ENCODE measurements around the gene CTSA.
"Not testable (repeated sequence)": the region's sequence is repeated elsewhere in the genome, so short reads cannot be mapped to it uniquely, and the experiment has no call there.

The CTSA gene

DNA sequence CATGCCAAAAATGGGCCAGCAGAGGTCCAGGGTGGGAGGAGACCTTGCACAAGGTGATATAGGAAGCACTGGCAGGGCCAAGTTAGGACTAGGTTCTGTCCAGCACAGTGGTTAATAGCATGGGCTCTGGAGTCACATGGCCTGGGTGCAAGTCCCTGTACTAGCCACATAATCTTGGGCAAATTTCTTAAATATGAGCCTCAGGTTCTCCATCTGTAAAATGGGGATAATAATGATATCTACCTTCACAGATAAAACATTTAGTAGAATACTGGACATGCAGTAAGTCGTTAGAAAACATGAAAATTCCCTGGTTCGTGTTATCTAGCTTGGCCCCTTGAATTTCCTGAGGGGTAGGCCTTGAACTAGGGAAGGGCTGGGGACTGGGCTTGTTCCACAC lies 6.2 kb downstream of the CTSA start:
- DNase-seq (ENCODE audit: low read depth): no peak

DNA sequence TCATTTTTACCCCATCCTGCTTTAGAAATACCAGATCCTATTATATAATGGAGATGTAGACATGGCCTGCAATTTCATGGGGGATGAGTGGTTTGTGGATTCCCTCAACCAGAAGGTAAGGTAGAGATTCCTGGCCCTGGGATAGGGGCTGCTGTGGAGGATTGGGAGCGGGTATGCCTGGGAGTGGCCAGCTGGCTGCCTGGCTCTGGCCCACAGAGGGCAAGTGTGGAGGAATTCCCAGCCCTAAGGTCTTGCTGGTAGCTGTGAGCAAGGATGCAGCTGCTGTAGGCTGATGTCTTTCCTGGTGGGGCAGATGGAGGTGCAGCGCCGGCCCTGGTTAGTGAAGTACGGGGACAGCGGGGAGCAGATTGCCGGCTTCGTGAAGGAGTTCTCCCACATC lies 6.6 kb downstream of the CTSA start:
- DNase-seq (ENCODE audit: low read depth): no peak

DNA sequence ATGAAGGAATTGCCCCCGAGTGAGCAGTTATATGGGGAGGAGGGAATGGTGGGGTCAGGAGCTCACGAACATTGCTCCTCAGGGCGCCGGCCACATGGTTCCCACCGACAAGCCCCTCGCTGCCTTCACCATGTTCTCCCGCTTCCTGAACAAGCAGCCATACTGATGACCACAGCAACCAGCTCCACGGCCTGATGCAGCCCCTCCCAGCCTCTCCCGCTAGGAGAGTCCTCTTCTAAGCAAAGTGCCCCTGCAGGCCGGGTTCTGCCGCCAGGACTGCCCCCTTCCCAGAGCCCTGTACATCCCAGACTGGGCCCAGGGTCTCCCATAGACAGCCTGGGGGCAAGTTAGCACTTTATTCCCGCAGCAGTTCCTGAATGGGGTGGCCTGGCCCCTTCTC lies 7.2 kb downstream of the CTSA start:
- no peak for DNase-seq (ENCODE audit: low read depth)

GRCh38 chr20:45899046-45899835 lies 8.1 kb downstream of the CTSA start:
- DNase-seq (ENCODE audit: low read depth): no peak

GRCh38 chr20:45901332-45901731 lies 10.2 kb downstream of the CTSA start:
- DNase-seq (ENCODE audit: low read depth): not testable (repeated sequence)

DNA sequence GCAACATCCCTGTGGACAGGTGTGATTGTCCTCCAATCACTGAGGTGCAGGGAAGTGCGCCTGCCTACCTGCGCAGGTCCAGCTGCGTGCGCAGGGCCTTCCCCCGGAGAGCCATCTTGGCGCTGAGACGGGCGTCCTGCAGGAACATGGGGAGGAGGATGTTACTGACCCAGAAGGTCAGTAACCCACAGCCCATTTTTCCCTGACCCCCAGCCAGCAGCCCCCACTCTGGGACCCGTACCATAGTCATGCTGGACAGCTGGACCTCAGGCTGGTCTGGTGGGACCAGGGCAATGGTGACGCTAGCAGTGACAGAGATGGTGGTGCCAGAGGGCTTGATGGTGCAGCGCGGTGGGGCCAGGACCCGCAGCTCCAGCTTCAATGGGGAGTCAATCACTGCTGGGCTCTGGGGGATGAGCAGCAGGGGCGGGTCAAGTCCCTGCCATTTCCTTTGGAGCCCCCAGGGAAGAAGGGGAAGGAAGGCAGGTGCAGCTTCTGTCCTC lies 11.1 kb downstream of the CTSA start:
- no peak for DNase-seq (ENCODE audit: low read depth)

- no peak for DNase-seq (ENCODE audit: low read depth)
Measured at GRCh38 chr20:45904583-45905504, 13.7 kb downstream of the CTSA start.

DNA sequence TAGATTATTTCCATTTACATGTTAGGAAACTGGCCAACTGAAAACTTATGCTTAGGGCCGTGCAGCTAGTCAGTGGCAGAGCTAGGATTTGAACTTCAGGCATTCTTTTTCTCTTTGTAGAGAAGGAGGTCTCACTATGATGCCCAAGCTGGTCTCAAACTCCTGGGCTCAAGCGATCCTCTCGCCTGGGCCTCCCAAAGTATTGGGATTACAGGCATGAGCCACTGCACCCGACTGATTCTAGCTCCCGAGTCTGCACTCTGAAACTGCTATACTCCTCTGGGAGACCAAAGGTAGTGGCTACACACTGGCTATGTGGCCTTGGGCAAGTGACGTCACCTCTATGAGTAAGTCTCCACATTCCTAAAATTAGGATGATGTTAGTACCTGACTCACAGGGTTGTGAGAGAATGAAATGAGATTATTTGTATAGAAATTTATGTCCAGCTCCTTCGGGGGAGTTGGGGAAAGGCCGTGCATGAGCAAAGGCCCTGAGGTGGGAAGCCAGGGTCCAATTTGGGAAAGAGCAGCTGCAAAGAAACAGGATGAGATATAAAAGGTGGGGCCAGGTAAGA lies 14.5 kb downstream of the CTSA start:
- DNase-seq (ENCODE audit: low read depth): no peak

DNA sequence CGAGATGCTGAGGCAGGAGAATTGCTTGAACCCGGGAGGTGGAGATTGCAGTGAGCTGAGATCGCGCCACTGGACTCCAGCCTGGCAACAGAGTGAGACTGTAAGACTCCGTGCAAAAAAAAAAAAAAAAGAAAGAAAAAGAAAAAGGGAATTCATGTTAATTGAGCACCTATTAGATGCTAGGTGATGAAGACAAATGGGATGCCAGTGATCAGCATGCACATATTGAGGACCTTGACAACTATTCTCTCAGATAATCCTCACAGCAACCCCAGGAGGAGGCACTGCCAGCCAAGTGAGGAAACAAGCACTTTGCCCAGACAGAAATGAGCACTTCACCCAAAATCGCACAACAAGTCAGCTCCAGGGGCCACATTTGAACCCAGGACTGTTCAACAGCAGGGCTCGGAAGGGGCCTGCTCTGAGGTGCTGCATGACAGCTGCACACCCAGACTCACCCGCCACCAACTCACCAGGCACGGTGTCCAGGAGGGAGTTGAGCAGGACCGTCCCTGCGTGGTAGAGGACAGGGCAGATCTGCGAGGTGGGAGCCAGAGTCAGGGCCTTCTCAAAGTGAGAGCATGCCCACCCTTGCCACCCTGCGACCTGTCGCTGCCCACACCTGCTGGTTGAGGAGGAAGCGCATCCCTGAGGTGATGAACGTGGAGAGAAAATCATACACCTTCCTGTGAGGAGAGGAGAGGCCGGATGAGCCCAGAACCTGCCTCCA lies 16.2 kb downstream of the CTSA start:
- no peak for DNase-seq (ENCODE audit: low read depth)

- DNase-seq (ENCODE audit: low read depth): no peak
Measured at GRCh38 chr20:45908084-45908483, 16.9 kb downstream of the CTSA start.

- DNase-seq (ENCODE audit: low read depth): no peak
Measured at GRCh38 chr20:45909336-45909808, 18.2 kb downstream of the CTSA start.

- no peak for DNase-seq (ENCODE audit: low read depth)
Measured at GRCh38 chr20:45909817-45910669, 18.9 kb downstream of the CTSA start.

- peak; percentile 93 for DNase-seq (ENCODE audit: low read depth)
Measured at GRCh38 chr20:45910670-45911485, 19.7 kb downstream of the CTSA start.

GRCh38 chr20:45911486-45912343 lies 20.6 kb downstream of the CTSA start, which contains the start of gene PLTP:
TSS of gene PLTP (minus strand) at chr20:45912155. CDS start at chr20:45911452, 703 bp downstream.
- DNase-seq (ENCODE audit: low read depth): no peak

DNA sequence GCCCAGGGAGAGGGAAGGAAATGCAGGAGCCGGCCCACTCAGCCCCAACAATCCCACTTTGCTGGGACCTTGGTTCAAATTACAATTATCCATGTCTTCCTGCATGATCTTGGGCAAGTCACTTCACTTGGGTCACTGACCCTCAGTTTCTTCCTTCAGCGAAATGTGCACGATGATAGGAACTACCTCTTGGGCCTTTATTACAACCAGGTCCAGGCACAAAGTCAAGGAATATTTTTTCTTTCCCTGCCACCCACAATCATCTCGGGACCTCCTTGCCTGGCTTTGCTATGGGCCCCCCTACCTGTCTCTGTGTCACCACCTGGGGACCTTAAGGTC lies 21.2 kb downstream of the CTSA start:
- no peak for DNase-seq (ENCODE audit: low read depth)

- no peak for DNase-seq (ENCODE audit: low read depth)
Measured at GRCh38 chr20:45913116-45913515, 22.0 kb downstream of the CTSA start.

DNA sequence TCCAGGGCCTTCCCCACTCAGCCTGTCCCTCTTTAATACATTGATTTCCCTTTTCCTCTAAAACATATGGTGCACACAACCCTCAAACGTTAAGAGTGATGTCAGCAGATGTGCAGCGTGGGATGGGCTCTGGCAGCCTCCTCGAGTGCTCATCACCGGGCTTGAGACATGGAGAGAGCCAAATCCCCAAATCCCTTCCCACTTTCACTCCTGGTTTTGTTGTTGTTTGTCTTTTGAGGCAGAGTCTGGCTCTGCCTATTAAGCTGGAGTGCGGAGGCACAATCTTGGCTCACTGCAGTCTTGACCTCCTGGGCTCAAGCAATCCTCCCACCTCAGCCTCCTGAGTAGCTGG lies 26.6 kb downstream of the CTSA start:
- DNase-seq (ENCODE audit: low read depth): no peak

DNA sequence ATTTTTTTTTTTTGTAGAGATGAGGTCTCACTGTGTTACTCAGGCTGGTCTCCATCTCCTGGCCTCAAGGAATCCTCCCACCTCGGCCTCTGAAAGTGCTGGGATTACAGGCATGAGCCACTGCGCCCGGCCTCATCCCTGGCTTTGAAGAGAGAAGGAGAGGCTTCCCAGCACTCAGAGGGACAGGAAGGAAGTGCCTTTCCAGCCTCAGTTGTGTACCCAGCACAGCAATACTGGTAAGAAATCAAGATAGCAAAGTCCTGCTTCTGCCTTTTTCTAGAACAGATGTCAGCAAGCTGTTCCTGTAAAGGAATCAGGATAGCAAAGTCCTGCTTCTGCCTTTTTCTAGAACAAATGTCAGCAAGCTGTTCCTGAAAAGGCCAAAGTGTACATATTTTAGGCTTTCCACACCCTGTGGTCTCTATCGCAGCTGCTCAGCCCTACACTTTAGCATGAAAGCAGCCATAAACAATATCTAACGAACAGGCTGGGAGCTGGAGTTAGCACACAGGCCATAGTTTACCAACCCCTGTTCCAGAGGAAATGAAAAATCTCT lies 27.1 kb downstream of the CTSA start:
- DNase-seq (ENCODE audit: low read depth): no peak

Measured in GM04503 (cell line).